Urothelium cell line (cell line): Measurements from ENCODE around the gene CADM3.

ENCODE experiments used
- DNase-seq: peaks from one replicate; pipeline ENCODE4 v3.0.0; 2011; ENCODE audit warnings: low spot score, mixed read lengths
- FAIRE-seq: peaks from 2 replicates; lab custom pipeline; 2011; peaks lifted over from hg19 to GRCh38; lab: Jason Lieb, UNC

CADM3 gene, protein sequence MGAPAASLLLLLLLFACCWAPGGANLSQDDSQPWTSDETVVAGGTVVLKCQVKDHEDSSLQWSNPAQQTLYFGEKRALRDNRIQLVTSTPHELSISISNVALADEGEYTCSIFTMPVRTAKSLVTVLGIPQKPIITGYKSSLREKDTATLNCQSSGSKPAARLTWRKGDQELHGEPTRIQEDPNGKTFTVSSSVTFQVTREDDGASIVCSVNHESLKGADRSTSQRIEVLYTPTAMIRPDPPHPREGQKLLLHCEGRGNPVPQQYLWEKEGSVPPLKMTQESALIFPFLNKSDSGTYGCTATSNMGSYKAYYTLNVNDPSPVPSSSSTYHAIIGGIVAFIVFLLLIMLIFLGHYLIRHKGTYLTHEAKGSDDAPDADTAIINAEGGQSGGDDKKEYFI

DNA sequence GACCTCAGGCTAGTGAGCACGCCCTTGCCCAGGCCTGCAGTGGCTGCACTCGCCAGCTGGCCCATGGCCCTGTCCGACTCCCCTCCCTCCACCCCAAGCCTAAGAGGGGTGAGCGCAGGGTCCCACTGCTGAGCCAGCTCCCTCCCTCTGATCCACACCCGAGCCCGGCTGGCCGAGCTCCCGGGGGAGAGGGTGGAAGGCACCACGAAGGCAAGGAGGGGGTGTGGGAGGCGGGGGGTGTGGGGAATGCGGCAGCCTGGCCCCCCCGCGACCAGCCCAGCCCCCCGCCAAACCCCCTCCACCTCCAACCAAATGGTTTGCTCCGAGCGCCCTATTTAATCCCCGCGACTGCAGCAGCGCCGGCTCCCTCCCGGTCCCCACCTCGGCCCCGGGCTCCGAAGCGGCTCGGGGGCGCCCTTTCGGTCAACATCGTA is at the start of gene CADM3:
TSS of gene CADM3 (plus strand) at position 362 of the 434 bp plus-strand sequence. CDS start 151 bp downstream, outside the sequence.
- DNase-seq (peak; percentile 71), FAIRE-seq (no peak)

DNA sequence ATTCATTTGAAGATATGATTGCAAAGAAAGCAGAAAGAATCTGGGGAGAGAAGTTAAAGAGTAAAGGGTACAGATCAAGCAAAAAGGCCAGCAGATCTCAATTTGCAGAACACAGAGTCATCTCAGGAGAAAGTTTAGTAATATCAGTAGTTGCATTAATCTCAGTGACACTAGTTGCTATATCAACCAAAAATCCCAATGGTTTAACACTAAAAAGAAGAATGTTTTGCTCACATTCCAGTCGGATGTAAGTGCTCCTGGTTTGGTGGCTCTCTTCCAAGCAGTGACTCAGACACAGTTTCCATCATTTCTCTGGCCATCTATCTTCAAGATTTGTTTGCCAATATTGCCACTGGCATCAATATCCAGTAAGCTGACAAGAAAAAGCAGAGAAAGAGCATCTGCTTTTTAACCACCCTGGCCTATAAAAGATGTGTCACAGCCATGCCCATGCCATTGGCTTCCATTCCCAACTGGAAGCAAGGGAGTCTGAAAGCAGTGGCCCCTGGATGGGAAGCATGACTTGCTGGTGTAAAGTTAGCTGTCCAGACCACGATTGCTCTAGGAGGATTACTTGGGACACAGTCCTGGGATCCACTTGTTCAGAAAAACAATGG is 49.3 kb upstream of the CADM3 start:
- FAIRE-seq (no peak), DNase-seq (peak; percentile 52)

DNA sequence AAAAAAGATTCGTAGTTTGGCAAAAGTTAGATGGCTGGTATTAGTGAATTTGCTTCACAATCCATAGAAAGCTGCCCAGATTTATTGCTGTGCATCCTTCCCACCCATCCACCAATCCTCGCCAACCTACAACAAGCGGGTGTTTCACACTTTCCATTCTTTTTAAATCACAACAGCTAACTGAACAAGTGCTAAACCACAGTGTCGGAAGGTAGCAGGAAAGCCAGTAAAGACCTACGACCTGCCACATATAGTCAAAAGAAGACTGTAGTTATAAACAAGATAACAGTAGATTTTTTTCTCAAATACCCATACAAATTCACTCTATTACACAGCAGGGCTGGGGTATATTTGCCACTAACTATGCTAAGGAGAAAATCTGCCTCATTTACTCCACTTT is 47.8 kb upstream of the CADM3 start:
- no peak for FAIRE-seq
- no peak for DNase-seq

DNA sequence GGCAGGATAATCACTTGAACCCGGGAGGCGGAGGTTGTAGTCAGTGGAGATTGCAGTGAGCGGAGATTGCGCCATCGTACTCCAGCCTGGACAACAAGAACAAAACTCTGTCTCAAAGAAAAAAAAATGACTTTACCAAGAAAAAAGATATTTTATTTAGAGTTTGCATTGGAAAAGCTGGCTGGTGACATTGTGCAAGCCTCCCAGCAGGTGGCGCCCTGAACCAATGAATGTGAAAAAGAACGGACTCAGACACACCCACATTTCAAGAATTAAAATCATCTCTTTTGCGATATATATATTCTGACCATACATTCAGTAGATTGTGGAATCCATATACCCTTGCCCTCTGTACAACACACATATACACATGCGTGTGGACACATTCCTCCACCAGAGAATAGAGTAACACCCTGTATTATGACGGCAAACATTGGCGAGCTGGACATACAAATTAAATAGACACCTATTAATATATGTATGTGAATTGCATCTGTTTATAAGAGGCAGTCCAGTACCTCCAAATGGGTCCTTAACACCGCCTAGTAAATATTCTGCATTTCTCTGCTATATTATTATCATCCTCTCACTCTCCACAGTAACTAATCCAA is 39.0 kb upstream of the CADM3 start:
- FAIRE-seq (peak; percentile 37), DNase-seq (peak; percentile 69)

DNA sequence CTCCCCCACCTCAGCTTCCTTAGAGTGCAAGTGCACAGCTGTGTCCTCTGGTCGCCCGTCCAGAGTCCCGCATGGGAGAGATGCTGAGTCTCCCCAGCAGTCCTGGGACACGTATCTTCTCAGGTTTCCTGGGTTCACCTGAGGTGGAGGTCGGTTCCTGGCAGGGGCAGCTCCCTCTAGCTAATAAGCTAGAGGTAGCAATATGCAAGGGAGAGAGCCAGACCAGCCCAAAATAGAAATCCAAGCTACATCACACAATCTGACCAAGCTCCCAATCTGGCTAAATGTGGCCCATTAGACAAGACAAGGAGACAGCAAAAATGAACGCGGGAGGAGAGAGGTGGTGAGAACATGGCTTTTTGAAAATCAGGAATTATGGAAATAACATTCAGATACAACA is 30.9 kb upstream of the CADM3 start:
- FAIRE-seq (no peak), DNase-seq (no peak)

DNA sequence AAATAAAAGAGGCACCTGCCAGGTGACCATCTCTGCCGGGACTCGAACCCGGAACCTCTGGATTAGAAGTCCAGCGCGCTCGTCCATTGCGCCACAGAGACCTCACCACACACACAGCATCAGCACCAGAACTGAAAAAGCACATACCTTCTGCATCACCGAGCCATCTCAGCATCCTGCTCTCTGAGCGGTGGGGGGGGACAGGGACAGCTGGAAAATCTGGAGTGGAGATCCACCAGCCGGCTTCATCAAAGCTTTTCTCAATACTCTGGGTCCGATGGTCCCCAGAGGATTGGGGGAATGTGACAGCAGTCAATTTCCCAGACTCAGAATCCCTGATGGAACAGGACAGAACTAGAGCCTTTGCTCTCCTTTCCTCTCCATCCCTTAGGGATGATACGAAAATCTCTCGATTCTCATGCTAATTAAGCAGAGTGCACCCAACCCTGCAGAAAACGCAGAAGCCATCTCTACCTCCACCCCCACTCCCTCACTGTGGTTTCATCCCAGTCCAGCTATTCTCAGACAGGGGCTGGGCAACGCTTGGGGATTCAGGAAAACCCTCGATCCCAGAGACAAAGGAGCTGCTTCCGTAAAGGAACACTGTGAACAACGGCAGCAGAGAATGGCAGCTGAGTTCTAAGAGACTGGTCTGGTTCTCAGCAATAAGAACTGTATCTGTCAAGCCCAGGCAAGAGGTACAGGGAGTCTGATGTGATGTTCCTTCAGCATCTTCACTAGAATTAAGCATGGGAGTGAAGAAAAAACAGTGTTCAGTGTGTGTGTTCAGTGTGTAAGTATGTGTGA is 29.6 kb upstream of the CADM3 start:
- FAIRE-seq (peak; percentile 37), DNase-seq (peak; percentile 76)

DNA sequence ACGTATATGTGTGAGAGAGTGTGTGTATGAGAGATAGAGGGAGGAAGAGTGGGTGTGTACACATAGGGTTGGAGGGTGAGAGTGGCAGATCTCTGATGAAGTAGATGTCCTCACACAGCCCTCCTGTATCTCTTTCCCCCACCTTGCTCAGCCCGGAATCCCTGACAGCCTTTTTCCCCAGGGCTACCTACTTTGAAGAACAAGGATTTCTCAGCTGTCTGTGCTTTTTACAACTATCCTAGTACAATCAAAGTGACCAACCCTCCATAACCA is 29.1 kb upstream of the CADM3 start:
- no peak for FAIRE-seq
- no peak for DNase-seq

DNA sequence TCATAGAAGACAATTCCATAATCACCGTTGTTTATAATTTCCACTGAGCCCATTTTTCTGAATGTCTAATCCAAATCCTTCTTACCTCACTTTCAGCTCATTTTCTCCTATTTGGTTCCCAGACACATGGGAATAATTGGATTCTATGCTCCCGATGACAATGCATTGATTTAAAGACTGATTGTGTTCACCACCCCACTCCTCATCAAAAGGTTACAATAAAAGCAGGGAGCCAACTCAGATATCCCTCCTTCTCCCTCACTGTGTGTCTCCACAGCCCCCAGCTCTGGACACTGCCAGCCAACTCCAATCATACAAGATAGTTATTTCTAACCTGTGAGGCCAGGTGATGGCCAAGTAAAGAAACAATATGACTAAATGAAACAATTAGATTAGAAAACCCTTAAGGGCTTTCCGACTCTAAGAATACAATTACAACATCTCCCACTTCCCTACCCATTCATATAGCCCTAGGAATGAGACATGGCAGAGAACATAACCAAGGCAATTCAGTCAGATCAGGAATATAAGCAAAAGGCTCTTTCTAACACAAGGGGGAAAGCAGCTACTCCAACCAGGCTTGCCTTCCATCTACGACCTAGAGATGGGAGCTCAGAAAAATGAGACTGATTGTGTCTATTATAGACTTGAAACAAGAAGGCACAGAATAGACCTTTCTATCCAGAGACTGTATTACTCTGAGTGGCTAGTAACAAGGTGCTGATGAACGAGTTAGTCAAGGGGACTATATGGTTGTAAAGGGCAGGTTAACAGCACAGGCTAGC is 28.5 kb upstream of the CADM3 start:
- DNase-seq (no peak), FAIRE-seq (no peak)

DNA sequence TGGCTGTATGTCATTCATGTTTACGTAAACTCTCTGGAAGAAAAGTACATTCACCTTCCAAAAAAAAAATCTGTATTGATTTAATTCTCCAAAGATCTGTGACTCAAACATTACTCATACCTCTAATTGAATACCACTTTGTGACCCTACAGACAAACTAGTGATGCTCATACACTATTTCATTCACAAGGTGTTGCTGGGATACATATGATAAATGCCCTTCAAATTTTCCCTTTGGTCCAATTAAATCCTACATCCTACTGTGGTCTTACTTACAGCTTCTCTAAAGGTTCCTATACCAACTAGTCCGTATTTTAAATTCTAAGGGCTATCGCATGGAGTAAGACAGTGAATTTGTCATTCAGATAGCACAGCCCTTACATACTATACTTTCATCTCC is 26.8 kb upstream of the CADM3 start:
- DNase-seq (no peak), FAIRE-seq (no peak)

DNA sequence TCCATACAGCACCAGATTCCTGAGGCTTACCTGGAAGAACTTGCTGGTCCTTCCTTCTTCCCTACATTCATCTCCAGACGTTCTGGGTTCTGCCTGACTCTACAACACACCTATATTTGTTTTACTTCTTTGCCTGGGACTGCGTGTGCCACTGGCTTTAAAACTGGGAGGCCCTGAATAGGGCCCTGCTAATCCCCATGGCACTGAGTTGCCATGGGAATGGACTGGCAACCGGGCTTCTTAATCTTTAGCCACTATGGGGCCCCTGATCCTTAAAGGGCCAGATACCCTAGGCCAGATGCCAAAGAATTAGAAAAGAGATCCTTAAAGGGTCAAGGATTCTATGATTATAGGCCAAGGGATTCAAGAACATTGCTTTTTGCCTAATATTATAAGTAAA is 24.4 kb upstream of the CADM3 start:
- DNase-seq (no peak), FAIRE-seq (no peak)

DNA sequence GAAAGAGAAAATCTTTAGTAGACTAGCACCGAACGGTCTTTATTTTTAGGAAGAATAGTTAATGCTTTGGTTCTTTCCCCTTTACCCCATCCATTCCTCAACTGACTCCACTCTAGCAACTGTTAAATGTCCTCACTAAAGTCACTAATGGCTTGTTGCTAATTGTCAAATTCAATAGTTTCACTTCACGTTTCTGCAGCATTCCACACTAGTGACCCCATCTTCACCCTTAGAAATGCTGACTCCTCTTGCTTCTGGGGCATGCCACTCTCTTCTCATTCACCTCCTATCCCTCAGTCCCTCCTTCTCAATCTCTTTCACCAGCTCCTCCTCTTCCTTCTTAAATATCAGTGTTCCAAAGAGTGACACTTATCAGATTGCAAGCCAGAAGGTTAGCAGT is 19.4 kb upstream of the CADM3 start:
- DNase-seq (no peak), FAIRE-seq (no peak)

DNA sequence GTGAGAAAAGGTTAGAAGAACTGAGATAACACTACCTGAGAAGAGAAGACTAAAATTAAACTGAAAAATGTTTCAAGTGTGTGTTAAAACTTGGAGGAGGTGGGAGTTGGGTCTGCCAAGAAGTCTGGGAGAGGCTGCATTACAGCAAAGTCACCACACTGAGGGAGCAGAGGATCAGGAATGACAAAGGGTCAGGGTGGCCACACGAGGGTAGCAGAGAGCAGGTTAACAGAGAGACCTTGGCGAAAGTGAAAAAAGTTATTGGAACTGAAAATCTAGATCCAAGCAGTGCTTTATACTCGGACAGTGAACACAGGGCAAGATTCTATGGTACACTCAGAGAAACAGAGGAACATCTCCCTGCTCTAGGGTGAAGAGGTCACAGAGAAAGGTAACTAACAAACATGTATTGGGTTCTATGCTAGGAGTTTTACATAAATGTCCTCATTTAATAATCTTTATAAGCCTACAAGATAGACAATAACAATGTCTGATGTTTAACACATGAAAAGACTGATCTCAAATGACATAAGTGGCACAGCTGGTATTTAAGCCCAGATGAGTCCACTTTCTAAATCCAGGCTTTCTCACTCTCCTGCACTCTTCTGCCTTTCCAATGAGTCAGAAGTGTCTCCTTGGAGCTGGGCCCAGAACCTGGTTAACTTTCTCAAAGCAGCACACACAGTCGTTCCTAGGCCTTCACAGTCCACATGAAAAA is 10.3 kb upstream of the CADM3 start:
- DNase-seq: peak; percentile 75
- FAIRE-seq: no peak

DNA sequence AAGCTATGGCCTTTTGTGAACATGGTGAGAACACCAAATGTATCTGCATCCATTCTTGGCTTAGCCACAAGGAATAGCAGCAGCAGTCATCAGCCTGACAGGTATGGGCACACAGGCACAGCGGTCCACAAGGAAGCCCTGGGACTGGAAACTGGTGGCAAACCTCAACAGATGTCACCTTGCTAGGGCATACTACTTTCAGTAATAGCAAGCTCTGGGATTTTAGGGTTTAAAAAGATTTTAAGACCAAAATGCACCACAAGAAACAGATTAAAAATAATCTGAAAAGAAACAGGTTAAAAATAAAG is 9.7 kb upstream of the CADM3 start:
- DNase-seq (no peak), FAIRE-seq (no peak)

DNA sequence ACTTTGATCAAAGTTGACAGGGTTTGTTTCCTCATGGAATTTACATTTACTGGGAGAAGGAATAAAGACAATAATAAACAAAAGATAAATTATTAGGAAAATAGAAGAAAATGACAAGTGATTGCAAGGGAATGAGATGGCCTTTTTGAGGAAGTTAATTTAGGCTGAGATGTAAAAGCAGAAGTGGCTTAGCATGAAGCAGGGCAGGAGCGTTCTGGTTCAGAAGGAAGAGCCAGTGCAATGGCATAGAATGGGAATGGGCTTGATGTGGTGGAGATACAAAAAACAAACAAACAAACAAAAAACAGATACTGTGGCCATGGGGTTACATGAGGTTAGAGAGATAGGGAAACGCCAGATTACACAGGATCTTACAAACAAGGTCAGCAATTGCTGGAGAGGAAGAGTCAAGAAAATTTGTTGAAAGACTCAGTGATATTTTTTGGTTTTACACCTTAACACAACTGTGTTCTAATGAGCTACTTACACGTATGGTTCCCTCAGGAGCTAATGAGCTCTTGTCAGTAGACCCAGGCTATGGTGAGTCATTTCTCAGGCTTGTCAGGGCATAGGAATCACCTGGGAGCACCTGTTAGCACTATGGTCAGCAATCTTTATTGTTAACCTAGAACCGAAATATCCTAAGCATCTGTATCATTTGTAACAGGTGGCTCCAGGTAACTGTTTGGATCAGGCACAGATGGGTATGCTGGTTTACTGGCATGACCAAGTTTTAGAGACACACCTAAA is 8.7 kb upstream of the CADM3 start:
- no peak for DNase-seq
- FAIRE-seq: no peak

DNA sequence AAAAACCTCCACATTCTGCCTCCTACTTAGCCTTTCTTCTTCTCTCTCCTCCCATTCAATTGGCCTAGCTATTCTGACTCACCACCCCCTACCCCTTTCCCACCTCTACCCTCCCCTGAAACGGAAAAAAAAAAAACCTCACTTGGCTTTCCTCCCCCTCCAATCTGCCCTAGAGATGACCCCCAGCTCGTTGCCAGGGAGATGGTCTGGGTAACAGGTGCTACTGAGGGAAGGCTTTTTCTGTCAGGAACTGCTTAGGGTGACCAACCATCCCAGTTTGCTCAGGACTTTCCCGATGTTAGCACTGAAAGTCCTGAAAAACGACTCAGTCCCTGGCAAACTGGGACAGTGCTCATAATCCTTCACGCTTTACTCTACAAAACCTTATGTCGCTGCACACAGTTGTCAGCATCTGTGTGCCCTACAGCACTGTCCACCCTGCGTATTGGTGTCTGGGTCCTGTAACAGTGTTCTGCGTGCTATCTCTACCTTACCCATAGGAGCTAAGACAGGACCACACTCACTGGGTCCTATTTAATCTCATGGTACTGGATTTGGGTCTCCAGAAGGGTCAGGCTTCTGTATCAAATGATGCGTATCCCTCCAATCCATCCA is 7.7 kb upstream of the CADM3 start:
- DNase-seq: no peak
- FAIRE-seq: no peak

DNA sequence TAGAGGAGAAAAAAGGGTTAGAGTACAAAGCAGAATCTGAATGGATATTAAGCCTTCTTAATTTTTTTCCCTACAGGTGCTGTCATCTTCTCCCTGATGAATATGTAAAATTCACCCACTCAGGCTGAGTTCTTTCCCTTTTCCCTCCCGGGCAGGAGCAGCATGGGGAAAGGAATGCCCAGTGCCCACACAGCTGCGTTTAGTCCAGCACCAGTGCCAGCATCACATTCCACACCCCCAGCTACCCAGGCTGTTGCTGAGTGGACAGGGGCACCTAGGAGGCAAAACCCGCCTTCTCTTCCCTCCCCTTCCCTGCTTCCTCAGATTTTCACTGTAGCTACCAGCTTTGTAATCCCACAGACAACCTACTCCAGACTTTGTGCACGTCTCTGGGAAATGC is 3.4 kb upstream of the CADM3 start:
- FAIRE-seq: no peak
- DNase-seq: no peak

DNA sequence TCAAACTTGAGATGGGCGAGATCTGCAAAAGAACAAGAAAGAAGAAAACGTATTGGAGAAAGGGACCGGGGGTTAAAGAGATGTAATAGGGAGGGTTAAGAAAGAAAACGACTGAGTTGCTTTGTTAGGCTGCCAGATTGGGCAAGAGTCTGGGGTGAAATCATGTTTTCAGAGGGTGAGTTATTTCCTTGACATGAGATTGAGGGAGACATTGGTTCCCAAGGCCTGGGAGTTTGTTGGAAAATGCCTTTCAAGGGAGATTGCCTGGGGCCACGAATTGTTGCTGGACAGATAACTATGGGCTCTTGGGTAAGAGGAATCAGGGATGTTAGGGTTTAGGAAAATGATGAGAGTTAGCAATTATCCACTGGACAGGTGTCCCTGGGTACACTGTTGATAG is 776 bp upstream of the CADM3 start:
- no peak for FAIRE-seq

DNA sequence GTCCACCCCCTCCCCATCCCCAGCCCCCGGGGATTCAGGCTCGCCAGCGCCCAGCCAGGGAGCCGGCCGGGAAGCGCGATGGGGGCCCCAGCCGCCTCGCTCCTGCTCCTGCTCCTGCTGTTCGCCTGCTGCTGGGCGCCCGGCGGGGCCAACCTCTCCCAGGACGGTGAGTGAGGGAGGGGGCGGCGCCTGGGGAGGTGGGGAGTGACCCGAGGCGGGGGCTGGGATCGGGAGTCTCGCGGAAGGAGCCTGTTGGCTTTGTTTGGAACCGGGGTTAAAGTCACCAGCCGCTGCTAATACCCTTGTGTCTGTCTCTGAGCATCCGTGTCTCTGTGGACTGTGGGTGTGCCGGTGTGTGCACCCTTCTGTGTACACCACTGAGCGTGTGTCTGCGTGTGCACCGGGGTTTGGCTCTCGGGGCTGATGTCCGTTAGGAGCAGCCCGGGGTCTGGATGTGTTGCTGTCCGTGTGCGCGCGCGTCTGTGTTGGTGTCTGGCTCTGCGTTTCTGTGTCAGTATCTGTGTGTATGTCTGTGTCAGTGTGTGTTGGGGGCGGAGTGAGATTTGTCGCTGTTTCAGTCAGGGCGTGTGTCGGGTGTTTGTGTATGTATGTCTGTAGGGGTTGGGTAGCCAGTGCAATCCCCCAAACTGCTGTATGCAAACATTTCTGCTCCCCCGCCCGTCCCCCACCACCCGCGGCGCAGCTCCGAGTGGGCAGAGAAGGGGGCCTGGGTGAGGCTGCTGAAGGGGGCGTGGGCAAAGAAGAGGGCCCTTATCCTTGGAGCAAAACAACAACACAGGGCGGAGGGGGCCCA is 480 bp downstream of the CADM3 start:
- FAIRE-seq: peak; percentile 83
- peak; percentile 79 for DNase-seq

More for the DNA sequence above, 776 bp upstream of the CADM3 start:
- DNase-seq: no peak
